Measurements from ENCODE around the gene VAC14.

VAC14 gene

DNA sequence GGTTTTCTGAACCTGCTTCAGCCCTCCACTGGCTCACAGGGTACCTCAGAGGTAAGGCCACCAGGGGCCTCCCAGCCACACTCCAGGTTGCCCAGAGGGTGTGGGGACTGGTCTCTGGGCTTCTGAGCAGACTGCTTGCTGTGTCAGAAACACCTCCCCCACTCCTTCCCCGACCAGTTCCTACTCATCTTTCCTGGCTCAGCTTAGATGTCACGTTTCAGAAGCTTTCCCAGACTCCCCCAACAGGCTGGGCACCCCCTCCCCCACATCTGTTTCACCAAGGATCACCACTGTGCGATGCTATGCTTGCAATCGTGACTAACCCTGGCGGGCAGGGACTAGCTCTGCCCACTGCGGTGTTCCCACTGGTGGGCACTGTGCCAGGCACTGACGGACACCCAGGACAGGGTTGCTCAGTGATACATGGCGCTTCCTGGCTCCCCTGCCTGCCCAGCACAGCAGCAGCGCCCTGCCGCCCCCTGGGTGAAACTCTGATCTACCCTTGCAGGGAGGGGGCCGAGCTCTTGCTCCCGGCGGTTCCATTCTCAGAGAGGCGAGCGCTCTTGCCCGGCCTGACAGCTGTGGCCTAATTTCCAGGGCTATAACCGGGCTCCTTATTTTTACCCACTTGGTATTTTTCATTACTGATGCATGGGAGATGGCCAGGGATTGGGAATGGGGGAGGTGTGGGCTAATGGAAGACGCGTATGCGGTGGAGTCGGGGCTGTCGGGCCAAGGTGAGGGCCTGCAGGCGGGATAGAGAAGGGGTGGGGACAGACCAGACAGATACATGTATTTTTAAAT, 85.7 kb downstream of the VAC14 start:
- no peak for DNase-seq (ENCODE audit: low spot score)
- no peak for TF ChIP-seq CTCF (IDR thresholded peaks at IDR 0.05; ENCODE audit: extremely low read depth, insufficient read depth, missing control alignments)

DNA sequence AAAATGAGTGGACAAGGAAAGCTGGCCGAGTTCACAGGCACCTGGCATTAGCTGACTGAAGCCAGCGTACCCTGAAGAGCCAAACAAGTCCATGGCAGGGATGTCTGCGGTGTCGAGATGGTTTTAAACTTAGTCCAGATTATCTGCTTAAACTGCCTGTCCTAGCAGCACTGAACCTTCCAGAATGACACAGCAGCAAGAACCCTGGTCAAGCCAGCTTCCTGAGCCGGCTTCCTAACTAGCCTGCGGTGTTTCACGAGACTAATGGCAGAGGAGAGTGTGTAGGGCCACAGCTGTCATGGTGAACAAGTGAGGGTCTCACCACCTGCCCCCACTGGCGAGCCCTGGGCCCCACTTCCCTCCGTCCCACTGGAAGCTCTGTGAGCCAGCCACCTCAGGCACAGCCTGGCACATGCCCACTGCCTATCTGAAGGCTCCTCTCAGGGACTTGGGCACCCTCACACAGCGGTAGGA, 86.3 kb downstream of the VAC14 start:
- TF ChIP-seq CTCF (IDR thresholded peaks at IDR 0.05; ENCODE audit: extremely low read depth, insufficient read depth, missing control alignments) = no peak
- in situ Hi-C loops (cut with MboI; ENCODE audit: low pct_unique_long_range_greater_than_20kb, low sequenced_read_pairs, unreplicated experiment) = no loop called here
- DNase-seq (ENCODE audit: low spot score) = no peak

More for the DNA sequence above, 85.7 kb downstream of the VAC14 start:
- in situ Hi-C loops (cut with MboI; ENCODE audit: low pct_unique_long_range_greater_than_20kb, low sequenced_read_pairs, unreplicated experiment) = no loop called here

- in situ Hi-C loops (cut with MboI; ENCODE audit: low pct_unique_long_range_greater_than_20kb, low sequenced_read_pairs, unreplicated experiment) = no loop called here
- DNase-seq (ENCODE audit: low spot score) = no peak
These were observed 87.1 kb downstream of the VAC14 start for GRCh38 chr16:70713824-70714223.

DNA sequence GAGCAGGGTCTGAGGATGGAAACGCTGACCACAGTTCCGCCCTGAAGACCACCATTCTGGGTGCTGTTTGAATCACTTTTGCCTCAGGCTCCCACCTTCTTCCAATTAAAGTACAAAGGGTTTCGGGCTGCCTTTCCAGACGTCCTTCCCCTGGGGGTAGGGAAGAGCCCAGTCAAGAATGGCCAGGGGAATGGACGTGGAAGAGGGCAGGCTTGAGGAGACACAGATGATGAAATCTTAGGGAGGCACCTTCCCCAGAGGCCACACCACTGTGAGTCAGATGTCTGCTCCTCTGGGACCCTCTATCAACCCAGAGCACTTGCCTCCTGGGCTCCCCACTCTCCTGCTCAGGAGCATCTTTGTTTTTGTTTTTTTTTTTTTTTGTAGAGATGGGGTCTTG, 87.6 kb downstream of the VAC14 start:
- TF ChIP-seq CTCF (IDR thresholded peaks at IDR 0.05; ENCODE audit: extremely low read depth, insufficient read depth, missing control alignments) = no peak
- in situ Hi-C loops (cut with MboI; ENCODE audit: low pct_unique_long_range_greater_than_20kb, low sequenced_read_pairs, unreplicated experiment) = no loop called here
- no peak for DNase-seq (ENCODE audit: low spot score)

More at GRCh38 chr16:70713824-70714223, 87.1 kb downstream of the VAC14 start:
- no peak for TF ChIP-seq CTCF (IDR thresholded peaks at IDR 0.05; ENCODE audit: extremely low read depth, insufficient read depth, missing control alignments)

- in situ Hi-C loops (cut with MboI; ENCODE audit: low pct_unique_long_range_greater_than_20kb, low sequenced_read_pairs, unreplicated experiment) = no loop called here
- DNase-seq (ENCODE audit: low spot score) = no peak
- TF ChIP-seq CTCF (IDR thresholded peaks at IDR 0.05; ENCODE audit: extremely low read depth, insufficient read depth, missing control alignments) = no peak
These were observed 88.0 kb downstream of the VAC14 start for GRCh38 chr16:70712942-70713341.

- in situ Hi-C loops (cut with MboI; ENCODE audit: low pct_unique_long_range_greater_than_20kb, low sequenced_read_pairs, unreplicated experiment) = no loop called here
- no peak for TF ChIP-seq CTCF (IDR thresholded peaks at IDR 0.05; ENCODE audit: extremely low read depth, insufficient read depth, missing control alignments)
- no peak for DNase-seq (ENCODE audit: low spot score)
These were observed 88.6 kb downstream of the VAC14 start for GRCh38 chr16:70712359-70712758.
